Measurements from ENCODE around the gene KLHL29. TPM values are rescaled to one million over a fixed set of nuclear protein-coding genes. Genes with fewer than 3 reads are reported as not detected.

Gene KLHL29
- total RNA-seq, 1 donor from 2014 or later = 4.4 TPM

DNA sequence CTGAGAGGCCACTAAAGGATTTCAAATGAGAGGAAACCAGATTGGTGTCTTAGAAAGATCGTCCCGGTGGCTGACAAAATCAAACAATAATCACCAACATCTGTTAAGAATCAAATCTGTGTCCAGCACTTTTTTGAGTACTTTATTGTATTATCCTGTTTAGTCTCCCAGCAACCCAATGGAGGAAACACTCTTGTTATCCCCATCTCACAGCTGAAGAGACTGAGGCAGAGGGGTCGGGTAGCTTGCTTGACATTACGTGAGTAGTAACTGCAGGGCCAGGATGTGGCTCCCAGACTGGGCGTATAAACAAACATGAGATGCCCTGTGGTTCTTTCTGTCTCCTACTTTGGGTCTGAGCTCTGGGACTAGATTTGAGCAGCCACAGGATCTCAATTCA lies 76.0 kb downstream of the KLHL29 start:
- TF ChIP-seq, protein P1, sequence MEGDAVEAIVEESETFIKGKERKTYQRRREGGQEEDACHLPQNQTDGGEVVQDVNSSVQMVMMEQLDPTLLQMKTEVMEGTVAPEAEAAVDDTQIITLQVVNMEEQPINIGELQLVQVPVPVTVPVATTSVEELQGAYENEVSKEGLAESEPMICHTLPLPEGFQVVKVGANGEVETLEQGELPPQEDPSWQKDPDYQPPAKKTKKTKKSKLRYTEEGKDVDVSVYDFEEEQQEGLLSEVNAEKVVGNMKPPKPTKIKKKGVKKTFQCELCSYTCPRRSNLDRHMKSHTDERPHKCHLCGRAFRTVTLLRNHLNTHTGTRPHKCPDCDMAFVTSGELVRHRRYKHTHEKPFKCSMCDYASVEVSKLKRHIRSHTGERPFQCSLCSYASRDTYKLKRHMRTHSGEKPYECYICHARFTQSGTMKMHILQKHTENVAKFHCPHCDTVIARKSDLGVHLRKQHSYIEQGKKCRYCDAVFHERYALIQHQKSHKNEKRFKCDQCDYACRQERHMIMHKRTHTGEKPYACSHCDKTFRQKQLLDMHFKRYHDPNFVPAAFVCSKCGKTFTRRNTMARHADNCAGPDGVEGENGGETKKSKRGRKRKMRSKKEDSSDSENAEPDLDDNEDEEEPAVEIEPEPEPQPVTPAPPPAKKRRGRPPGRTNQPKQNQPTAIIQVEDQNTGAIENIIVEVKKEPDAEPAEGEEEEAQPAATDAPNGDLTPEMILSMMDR (IDR thresholded peaks at IDR 0.05; ENCODE audit: unreplicated experiment) = no peak
- no peak for DNase-seq (ENCODE audit: low spot score, unreplicated experiment)
- H3K36me3 Mint-ChIP-seq (ENCODE audit: insufficient read depth) = no peaks in the 10 kb centered on the region
- no peaks in the 10 kb centered on the region for H3K9me3 Mint-ChIP-seq (ENCODE audit: low read depth)
- no peaks in the 10 kb centered on the region for H3K4me1 Mint-ChIP-seq (ENCODE audit: low read depth)
- peaks cover 18% of the 10 kb centered on the region for H3K27me3 Mint-ChIP-seq
- no peak overlapping the region for H3K4me3 Mint-ChIP-seq (ENCODE audit: low read depth)
- no peak overlapping the region for H3K27ac Mint-ChIP-seq

DNA sequence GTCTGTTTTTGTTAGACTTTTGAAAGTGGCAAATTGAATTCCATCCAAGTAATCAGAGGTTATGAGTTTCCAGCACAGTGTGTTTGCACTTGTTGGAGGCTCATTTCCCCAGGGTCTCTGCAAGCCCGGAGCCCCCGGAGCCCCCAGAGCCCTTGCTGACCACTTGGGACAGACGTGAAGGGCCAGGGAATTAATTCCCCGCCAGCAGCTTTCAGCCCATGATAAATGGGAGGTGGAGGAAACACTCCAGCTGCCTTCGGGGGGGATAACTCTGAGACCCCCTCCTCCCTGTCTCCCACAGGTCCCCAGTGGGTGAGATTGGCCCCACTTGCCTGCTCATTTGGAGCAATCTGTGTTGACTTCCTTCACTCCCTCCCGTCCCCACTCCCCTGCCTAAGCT lies 79.2 kb downstream of the KLHL29 start:
- Mint-ChIP-seq H3K36me3 (ENCODE audit: insufficient read depth) (no peaks in the 10 kb centered on the region), H3K9me3 (ENCODE audit: low read depth) (no peaks in the 10 kb centered on the region), H3K4me3 (ENCODE audit: low read depth) (no peak overlapping the region), H3K27me3 (peaks cover 45% of the 10 kb centered on the region), H3K27ac (no peak overlapping the region), H3K4me1 (ENCODE audit: low read depth) (no peaks in the 10 kb centered on the region)
- no peak for DNase-seq (ENCODE audit: low spot score, unreplicated experiment)
- TF ChIP-seq, protein P1 (IDR thresholded peaks at IDR 0.05; ENCODE audit: unreplicated experiment) = no peak

DNA sequence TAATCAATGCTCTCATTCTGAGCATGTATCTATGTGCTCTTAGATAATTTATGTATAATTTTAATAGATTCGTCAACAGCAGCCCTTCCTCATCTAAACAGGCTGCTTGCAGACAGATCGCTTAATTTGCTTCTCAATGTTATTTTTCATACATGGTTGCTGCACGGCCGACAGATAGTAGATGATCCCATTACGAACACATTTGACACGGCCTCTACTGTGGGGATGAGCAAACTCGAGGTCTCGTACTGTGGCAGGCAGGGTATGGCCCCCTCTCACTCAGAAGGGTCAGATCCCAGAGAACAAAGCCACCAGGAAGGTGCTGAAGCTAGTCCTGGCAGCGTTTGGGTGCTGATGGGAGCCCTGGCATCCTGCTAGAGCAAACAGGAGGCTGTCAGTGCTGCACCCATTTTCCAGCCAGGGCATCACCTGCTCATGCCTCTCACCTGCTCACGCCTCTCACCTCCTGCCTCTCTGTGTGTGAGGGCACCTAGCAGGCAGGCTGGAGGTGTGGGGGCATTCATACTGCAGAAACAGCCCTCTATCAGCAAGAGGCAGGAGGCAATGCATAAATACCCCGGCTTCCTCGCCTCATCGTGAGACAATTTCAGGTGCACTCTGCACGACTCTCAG lies 80.0 kb downstream of the KLHL29 start:
- Mint-ChIP-seq H3K9me3 (ENCODE audit: low read depth) (no peaks in the 10 kb centered on the region), H3K27ac (no peak overlapping the region), H3K36me3 (ENCODE audit: insufficient read depth) (no peaks in the 10 kb centered on the region), H3K4me1 (ENCODE audit: low read depth) (no peaks in the 10 kb centered on the region), H3K27me3 (peaks cover 53% of the 10 kb centered on the region), H3K4me3 (ENCODE audit: low read depth) (no peak overlapping the region)
- no peak for DNase-seq (ENCODE audit: low spot score, unreplicated experiment)
- TF ChIP-seq, protein P1 (IDR thresholded peaks at IDR 0.05; ENCODE audit: unreplicated experiment) = no peak

DNA sequence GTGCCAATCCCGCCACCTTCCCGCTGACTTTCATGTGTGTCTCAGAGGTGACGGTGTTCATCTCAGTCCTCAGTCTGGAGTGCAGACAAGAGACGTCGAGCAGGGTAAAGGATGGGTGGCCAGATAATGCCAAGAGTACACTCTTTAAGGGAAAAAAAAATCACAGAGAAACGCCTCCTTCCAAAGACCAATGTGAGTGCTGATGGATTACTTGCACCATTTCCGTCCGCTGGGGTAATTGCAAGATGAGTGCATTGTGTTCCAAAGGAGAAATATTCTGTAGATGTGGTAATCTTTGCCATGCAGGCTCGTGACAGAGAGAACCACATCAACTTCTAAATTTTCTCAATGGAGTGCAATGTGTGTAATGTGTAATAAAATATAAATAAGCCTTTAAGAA lies 81.0 kb downstream of the KLHL29 start:
- H3K27me3 Mint-ChIP-seq = peaks cover 56% of the 10 kb centered on the region
- H3K36me3 Mint-ChIP-seq (ENCODE audit: insufficient read depth) = no peaks in the 10 kb centered on the region
- H3K27ac Mint-ChIP-seq = no peak overlapping the region
- no peaks in the 10 kb centered on the region for H3K9me3 Mint-ChIP-seq (ENCODE audit: low read depth)
- no peak for DNase-seq (ENCODE audit: low spot score, unreplicated experiment)
- TF ChIP-seq, protein P1 (IDR thresholded peaks at IDR 0.05; ENCODE audit: unreplicated experiment) = no peak
- H3K4me3 Mint-ChIP-seq (ENCODE audit: low read depth) = no peak overlapping the region
- H3K4me1 Mint-ChIP-seq (ENCODE audit: low read depth) = no peaks in the 10 kb centered on the region

DNA sequence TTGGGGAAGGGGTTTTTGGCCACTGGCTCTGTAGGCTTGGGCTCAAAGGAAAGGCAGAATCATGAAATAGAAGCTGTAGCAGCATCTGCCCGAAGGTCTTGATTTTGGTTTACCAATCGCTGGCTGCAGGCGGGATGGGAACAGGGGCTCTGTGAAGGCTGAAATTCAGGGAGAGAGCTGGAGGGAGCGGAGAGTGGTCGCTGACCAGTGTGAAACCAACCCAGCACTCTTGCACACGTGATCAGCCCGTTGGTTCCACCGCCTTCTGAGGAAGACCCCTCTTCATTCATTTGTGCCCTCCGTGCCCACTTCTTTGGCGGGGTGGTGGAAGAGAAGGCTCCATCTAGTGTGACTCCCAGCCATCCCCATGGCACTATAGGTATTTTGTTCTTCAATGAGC lies 82.6 kb downstream of the KLHL29 start:
- peaks cover 71% of the 10 kb centered on the region for H3K27me3 Mint-ChIP-seq
- TF ChIP-seq, protein P1 (IDR thresholded peaks at IDR 0.05; ENCODE audit: unreplicated experiment) = no peak
- H3K4me1 Mint-ChIP-seq (ENCODE audit: low read depth) = no peaks in the 10 kb centered on the region
- H3K9me3 Mint-ChIP-seq (ENCODE audit: low read depth) = no peaks in the 10 kb centered on the region
- H3K4me3 Mint-ChIP-seq (ENCODE audit: low read depth) = no peak overlapping the region
- H3K27ac Mint-ChIP-seq = no peak overlapping the region
- DNase-seq (ENCODE audit: low spot score, unreplicated experiment) = no peak
- no peaks in the 10 kb centered on the region for H3K36me3 Mint-ChIP-seq (ENCODE audit: insufficient read depth)

Data from progenitor cell of endocrine pancreas (in vitro differentiated cells).